Stimulated activated naive CD4-positive, alpha-beta T cell (primary cell): ENCODE results near the gene METAP1.
A peak's percentile ranks its signal among the peaks of the same experiment; 100 is the strongest.
"Not testable (repeated sequence)": the region's sequence is repeated elsewhere in the genome, so short reads cannot be mapped to it uniquely, and the experiment has no call there.

ENCODE experiments used
- DNase-seq, 6 experiments: peaks; one replicate each; lab custom pipeline; 2025; lab: John Stamatoyannopoulos, UW

The METAP1 gene

DNA sequence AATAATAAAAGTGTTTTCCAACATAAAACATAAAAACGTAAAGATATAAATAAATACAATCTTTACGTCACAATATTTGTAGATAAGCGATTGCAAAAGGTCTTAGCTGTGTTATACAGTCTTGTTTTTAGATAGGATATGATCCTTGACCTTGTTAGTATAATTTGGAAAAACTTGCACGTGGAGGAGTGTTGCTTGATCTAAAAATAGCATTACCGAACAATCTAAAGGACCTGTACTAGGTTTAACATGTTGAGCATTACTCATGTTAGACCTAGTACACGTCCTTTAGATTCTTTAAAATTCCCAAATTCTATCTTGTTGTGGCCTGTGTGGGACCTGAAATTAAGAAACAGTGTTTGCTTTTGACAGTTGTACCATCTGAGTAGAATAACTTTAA, 1.6 kb downstream of the METAP1 start:
- DNase-seq, result no peak

DNA sequence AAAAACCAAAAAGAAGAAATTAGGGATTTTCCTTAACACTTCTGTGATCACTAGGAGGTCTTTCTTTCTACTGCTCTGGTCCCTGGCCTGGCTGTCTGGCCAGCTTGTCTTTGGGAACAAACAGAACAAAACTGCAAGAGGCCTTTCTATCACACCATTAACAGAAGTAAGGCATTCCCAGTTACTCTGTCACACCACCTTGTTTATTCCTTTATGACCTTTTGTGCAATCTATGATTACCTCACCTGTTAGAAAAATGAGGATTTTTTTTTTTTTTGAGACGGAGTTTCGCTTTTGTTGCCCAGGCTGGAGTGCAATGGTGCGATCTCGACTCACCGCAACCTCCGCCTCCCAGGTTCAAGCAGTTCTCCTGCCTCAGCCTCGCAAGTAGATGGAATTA, 3.0 kb downstream of the METAP1 start:
- DNase-seq, result no peak

DNA sequence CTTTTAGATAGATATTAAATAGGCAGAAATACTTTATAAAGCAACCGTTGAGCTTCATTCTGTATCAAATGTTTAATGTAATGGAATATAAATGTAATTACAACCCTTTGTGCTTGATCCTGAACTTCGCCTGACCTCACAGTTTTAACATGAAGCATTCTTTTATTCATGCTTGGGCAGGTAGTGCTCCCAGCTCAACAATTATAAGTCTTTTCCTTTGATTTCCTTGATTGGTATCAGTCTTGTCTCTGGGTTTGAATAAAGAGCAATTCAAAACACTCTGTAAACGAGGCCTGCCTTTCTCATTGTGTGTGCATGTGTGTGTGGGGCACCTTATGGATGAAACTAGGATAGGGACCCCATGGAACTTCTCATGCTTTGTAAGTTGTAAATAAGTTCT, 6.8 kb downstream of the METAP1 start:
- no peak for DNase-seq

DNA sequence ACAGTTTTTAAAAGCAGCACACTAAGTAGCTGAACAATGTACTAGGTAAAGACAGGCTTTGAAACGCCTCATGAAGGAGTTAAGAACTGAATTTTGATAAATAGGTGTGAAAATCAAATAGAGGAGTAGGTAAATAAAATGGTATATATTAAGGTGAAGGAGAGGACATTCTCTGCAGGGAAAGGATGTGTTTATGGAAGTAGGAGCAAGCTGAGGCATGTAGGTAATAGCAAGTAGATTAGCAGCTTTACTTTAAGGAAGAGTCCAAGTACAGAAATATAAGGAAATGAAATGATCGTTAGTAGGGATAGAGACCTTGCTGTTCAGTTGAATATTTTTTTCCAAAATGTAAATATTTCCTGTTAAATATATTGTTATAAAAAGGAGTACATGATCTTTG, 12.5 kb downstream of the METAP1 start:
- no peak for DNase-seq

DNA sequence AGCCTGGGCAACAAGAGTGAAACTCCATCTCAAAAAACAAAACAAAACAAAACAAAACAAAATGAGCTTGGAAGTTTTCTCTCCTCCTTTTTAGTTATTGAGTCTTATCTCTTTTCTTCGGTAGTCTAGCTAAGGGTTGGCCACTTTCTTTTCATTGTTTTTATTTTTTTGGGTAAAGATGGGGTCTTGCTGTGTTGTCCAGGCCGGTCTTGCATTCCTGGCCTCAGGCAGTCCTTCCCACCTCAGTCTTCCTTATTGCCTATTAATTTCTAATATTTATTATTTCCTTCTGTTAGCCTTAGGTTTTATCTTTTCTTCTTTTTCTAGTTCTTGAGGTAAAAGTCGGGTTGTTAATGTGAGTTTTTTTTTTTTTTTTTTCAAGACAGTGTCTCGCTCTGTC, 16.4 kb downstream of the METAP1 start:
- no peak for DNase-seq

DNA sequence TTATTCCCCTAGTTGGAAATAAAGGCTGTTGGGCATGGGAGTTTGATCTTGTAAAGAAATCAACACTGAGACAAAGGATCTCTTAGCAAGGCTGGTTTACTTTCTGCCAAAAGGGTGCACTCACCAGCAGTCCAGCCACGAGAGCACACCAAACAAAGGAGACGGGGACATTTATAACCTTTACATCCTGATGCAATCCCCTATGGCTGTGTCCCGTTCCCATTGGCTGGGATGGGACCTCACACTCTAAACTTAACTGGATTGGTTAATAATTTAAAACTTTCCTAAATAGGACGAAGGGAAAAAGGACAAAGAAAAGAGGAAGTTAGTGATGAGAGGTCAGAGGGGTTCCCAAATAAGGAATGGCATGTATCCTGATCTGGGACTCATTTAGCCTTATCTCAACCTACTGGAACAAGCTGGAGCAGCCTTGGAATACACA, 17.9 kb downstream of the METAP1 start:
- no peak for DNase-seq

DNA sequence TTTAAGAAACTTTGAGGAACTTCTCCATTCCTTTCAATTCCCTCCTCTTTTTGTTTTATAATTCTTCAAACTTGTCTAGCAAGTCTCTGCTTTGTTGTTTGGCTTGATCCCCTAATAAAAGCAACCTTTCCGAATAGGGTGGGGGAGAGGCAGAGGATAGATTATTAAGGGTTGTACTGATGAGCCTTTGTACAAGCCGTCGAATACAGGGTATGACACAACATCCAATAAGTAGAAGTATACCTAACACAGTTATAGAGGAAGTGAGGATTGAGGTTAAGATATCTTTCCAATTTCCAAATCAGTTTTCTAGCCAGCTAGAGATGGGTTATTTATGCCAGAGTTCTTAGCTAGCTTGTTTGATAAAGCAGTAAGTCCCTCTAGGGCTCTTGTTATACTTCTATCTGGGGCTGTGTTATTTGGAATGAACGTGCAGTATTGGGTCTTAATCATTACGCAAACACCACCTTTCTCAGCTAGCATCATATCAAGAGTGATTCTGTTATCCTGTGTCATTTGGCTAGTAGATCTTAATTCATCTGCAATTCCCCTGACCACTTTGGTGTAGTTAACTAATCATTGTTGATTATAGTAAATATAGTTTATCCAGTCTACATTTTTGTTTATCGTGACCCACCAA, 18.5 kb downstream of the METAP1 start:
- no peak for DNase-seq

DNA sequence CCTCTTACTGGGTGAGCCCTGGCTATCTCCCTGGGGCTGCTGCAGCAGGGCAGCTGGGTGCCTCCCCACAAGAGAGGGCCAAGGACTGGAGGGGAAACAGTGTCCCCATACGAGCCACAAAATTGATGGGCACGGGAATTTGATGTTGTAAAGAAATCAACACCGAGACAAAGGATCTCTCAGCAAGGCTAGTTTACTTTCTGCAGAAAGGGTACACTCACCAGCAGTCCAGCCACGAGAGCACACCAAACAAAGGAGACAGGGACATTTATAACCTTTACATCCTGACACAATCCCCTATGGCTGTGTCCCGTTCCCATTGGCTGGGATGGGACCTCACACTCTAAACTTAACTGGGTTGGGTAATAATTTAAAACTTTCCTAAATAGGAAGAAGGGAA, 25.9 kb downstream of the METAP1 start:
- DNase-seq, result no peak

DNA sequence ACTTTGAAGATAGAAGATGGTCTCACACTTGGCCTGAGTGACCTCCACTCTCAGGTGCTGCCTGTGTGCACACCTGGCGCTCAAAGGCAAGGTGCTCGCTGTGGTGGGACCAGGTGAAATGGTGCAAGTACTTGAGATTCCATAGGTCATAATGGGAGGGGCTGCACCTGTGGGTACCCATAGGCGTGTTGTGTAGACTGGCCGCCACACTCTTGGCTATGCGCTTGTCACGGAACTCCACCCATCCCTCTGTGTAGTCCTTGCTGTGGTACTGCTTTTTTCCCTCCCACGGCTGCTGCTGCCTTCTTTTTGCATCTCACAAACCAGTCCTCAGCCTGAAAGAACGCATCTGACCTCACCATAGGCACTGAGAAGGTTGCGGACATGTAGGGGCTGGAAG, 27.0 kb downstream of the METAP1 start:
- no peak for DNase-seq

DNA sequence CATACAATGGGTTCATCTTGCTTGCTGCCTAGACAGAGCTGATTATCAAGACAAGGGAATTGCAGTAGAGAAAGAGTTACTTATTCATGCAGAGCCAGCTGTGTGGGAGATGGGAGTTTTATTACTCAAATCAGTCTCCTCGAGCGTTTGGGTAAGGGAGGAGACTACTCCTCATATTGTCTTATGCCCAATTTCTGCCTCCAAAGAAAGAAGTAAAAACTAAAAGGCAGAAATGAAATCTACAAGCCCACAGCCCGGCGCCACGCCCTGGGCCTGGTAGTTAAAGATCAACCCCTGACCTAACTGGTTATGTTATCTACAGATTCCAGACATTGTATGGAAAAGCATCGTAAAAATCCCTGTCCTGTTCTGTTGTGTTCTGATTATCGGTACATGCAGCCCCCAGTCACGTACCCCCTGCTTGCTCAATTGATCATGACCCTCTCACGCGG, 28.3 kb downstream of the METAP1 start:
- not testable (repeated sequence) for DNase-seq

DNA sequence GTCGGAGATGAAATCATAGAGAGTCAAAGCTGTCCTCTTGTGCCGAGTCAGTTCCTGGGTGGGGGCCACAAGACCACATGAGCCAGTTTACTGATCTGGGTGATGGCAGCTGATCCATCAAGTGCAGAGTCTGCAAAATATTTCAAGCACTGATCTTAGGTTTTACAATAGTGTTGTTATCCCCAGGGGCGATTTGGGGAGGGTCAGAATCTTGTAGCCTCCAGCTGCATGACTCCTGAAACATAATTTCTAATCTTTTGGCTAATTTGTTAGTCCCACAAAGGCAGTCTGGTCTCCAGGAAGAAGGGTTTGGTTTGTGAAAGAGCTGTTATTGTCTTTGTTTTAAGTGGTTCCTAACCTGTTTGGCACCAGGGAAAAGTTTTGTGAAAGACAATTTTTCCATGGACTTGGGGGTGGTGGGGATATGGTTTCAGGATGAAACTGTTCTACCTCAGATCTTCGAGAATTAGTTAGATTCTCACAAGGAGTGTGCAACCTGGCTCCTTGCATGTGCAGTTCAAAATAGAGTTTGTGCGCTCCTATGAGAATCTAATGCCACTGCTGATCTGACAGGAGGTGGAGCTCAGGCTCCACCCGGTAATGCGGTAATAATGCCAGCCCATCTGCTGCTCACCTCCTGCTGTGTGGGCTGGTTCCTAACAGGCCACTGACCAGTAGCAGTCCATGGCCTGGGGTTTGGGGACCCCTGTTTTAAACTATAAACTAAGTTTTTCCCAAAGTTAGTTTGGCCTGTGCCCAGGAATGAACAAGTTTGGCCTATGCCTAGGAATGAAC, 29.2 kb downstream of the METAP1 start:
- no peak for DNase-seq

DNA sequence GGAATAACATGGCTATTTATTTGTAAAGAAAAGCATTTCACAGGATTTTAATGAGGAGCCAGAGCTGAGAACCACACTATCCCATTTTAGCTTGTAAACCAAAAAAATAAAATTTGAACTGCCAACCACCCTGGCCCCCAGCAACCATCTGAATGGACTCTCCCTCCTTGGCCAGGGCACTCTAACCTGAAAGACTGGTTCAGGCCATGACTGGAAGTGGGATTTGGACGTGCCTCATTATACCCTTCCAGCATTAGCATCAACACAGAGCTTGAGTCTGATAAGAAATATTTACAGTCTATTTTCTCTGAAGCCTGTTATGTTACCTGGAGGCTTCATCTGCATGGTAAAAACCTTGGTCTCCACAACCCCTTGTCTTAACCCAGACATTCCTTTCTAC, 30.0 kb downstream of the METAP1 start:
- DNase-seq, result no peak

DNA sequence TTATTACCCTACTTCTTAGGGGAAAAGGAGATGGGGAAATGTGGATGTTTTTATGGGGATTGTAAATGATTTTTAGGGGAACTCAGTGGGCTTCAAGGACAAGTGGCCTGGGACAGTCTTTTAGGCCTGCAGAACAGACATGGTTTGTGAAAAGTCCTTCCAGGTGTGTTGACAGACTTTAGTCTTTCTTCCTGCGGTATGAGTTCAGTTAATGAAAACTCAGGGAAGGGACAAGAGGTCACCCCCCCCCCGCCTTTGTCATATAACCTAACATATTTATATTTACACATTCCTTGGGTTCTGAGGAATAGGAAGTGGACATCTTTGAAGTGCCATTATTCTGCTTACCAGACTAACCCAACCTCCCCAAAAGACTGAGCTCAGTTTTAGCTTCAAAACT, 31.8 kb downstream of the METAP1 start:
- no peak for DNase-seq

DNA sequence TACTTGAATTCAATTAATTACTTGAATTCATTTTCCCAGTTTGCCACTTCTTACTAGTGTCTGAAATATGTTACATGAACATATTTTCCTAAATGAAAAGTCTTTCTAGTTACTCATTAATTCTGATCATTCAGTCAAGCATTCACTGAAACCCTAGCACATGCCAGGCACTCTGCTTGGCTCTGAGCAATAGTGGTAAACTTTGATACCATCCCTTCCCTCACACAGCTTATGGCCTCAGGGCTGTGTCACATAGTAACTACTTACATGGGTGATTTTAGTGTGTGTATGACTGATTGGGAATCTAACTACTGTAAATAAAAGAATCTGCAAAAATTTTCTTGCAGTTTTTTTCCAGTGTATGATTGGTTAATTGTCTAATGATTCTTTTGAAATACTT, 32.7 kb downstream of the METAP1 start:
- DNase-seq, result no peak

DNA sequence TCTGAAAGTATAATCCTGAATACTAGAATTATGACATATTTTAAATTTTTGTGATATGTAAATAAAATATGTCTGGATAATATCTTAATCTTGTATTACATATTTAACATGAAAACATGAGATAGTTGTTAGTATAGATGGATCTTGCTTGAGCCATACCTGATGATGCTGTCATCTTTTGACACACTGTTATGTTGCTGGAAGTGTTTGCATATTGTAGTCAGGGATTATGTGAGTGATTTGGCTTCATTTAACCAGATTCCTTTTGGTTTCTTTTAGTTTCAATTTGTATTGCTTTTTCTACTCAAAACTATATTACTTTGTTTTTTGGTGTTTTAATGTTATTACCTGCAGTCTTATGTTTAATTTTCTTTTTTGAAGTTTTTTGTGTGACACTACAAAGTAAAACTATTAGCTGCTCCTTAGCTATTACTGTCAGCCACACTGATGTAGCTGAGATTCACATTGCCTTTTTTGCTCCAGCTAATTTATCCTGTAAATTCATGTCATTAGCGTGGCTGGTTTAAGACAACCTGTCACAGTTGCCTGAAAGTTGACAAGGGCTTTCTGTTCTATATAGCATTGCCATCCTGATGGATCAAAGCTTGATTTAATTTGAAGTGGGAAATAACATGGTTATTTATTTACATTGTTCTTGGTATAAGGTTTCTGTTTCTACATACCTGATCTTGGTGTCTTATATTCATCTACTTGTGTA, 33.7 kb downstream of the METAP1 start:
- DNase-seq, result no peak

DNA sequence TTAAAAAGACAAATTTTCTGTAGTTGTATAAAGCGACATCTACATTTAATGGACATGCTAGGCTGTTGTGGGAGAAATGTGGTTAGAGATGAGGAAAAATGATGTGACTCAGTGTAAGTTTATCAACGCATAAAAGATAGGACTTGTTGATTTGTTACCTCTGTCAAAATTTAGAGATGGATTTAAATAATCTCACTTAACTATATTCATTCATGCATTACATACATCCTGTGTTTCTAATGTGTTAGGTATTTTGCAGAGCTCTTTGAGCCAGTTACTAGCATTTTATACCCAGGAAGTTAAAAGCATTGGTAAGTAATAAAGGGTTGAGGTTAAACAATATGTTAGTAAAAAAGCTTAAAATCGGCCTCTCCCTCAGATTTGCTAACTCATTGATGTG, 34.3 kb downstream of the METAP1 start:
- DNase-seq, result no peak

DNA sequence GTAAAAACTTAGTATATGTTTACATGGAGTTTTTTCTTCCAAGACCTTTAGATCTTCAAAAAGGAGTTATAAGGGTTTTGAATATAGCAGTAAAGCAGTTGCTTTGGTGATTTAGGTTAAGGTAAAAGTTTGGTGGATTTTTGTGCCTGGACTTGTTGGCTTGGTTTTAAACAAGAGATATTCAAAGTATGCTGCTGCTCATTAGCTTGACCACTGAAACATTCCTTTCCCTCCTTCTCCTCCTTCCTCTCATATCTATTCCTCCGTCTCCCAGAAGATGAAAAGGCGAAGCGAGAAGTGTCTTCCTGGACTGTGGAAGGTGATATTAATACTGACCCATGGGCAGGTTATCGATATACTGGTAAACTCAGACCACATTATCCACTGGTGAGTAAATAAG, 38.4 kb downstream of the METAP1 start:
- no peak for DNase-seq

DNA sequence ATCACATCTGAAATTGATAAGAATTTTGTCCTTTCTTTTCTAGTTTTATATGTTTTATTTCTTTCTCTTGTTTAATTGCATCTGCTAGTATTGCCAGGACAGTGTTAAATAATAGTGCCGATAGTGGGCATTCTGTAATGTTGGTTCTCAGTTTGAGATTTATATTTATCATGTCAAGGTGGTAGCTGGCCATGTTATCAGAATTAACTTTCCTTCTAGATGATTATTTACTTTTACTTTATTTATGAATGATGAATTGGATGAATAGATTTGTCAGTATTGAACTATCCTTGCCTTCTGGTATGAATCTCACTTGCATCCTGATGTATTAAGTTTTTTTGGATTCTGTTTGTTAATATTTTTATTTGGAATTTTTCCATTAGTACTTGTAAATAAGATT, 42.7 kb downstream of the METAP1 start:
- no peak for DNase-seq

DNA sequence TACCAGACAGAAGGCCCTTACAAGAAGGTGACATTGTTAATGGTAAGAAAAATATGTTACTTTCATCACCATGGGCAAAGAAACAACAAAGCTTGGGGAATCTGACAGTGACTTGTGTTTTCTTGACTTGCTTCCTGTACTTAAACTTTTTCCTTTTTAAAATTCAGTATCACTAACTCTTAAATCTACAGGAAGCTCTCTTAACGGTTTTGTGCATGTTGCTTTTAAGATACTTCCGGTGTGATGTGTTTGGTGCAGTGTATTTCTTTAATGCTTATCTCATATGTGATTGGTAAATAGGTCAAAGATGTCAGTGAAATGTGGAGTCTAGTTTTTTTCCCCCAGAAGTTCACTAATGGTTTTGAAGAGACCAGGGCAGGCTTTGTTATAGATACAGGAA, 47.8 kb downstream of the METAP1 start:
- DNase-seq, result peak in 3 of 6 experiments; percentile 66 to 72 (median 67)

DNA sequence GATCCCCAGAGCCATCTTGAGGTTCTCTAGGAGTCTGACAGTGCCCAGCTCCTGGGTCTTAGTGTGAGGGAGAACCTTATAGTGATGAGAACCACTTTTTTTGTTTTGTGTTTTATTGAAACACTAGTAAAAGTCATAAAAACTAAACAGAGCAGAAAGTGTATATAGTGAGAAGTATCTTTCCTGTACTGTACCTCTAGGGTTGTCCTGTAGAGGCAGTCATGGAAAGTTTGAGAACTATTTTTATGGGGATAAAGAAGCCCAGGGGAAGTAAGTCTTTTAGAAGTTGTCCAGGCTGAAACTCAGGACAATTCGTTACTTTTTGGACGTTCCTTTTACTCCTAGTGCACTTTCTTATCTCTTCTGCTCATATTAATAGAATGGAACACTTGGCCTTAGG, 52.2 kb downstream of the METAP1 start:
- DNase-seq, result no peak

DNA sequence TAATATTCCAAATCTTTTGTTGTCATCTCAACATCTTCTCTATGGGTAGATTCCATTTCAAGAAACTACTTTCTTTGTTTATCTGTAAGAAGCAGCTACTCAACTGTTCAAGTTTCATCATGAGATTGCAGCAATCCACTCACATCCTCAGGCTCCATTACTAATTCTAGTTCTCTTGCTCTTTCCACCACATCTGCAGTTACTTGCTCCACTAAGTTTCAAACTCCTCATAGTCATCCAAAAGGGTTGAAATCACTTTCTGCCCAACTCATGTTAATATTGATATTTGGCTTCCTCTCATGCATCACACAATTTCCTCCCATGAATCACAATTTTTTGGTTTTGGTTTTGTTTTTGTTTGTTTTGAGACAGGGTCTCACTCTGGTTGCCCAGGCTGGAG, 57.4 kb downstream of the METAP1 start:
- DNase-seq, result no peak

DNA sequence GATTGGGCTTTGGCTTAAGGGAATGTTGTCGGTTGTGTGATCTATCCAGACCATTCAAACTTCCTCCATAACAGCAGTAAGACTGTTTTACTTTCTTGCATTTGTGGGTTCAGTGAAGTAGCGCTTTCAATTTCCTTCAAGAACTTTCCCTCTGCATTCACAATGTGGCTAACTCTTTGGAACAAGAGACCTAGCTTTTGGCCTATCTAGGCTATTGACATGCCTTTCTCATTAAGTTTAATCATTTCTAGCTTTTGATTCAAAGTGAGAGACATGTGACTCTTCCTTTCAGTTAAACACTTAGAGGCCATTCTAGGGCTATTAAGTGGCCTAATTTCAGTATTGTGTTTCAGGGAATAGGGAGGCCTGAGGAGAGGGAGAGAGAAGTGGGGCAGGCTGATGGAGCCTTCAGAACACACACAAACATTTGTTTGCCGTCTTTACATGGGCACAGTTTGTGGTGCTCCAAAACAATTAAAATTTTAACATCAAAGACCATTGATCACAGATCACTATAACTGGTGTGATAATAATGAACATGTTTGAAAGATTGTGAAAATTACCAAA, 59.0 kb downstream of the METAP1 start:
- no peak for DNase-seq

DNA sequence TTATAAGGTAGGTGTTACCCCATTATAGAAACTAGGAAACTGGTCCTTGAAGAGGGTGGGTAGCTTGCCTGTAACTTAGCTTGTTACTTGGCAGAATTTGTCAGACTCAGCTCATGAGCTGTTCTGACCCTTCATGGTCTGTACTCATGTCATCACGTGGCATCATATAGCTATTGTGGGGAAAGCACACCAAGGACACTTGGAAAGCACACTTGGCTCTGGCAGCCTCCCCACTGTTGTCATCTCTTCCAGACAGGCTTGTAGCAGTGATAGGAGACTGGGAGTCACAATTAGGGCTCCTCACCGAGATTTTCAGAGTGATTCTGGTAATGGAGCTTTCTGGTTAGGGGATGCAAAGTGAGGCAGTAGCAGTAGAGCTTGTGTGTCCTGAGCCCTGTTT, 62.7 kb downstream of the METAP1 start:
- DNase-seq, result no peak
